ENCODE results near the gene TBX10. TPM values are rescaled to one million over a fixed set of nuclear protein-coding genes. Genes with fewer than 3 reads are reported as not detected.

TBX10 gene
- total RNA-seq, 1 experiment from 2014 or later: not detected

- DNase-seq: no peak
- H3K4me1 Mint-ChIP-seq: peaks cover 4 to 7% of the 10 kb centered on the region in 2 experiments; a peak in 3 of 4 replicates
- Histone ChIP-seq H3K9me3 (ENCODE audit: control insufficient read depth, low read depth, low read length) (no peaks in the 10 kb centered on the region), H2BK20ac (ENCODE audit: low read depth, low read length, poor library complexity, severe bottlenecking) (no peak overlapping the region), H2AFZ (ENCODE audit: low read length) (no peak overlapping the region), H3K79me1 (ENCODE audit: insufficient read depth, low read depth, low read length, poor library complexity, severe bottlenecking) (no peaks in the 10 kb centered on the region), H4K91ac (ENCODE audit: insufficient read length, low read depth, low read length) (no peak overlapping the region), H3K23ac (ENCODE audit: insufficient read length, low read depth, low read length) (no peak overlapping the region), H3K18ac (ENCODE audit: insufficient read length, low read depth, low read length) (no peak overlapping the region), H2BK12ac (ENCODE audit: insufficient read length, low read depth, low read length) (no peak overlapping the region), H2BK120ac (ENCODE audit: low read depth, low read length, poor library complexity, severe bottlenecking) (no peak overlapping the region), H3K56ac (ENCODE audit: insufficient read length, low read depth, low read length) (no peak overlapping the region), H2AK5ac (ENCODE audit: insufficient read length, low read length) (no peak overlapping the region), H3K9ac (ENCODE audit: extremely low read depth, insufficient read length, low read length) (no peak overlapping the region), H3T11ph (ENCODE audit: low read length) (no peak overlapping the region), H2BK15ac (ENCODE audit: low read depth, low read length) (no peak overlapping the region), H3K4me2 (ENCODE audit: insufficient read depth, insufficient read length, low read length) (no peak overlapping the region), H4K5ac (ENCODE audit: insufficient read length, low read depth, low read length) (peak overlapping the region; percentile 1), H3K4ac (ENCODE audit: low read depth, low read length) (no peak overlapping the region), H2BK5ac (ENCODE audit: insufficient read length, low read length) (no peak overlapping the region), H3K79me2 (ENCODE audit: insufficient read depth, low read length) (no peaks in the 10 kb centered on the region), H3K23me2 (ENCODE audit: insufficient read length, low read depth, low read length, poor library complexity, severe bottlenecking) (no peaks in the 10 kb centered on the region), H3K27me3 (ENCODE audit: insufficient read depth, low read length) (no peaks in the 10 kb centered on the region), H4K20me1 (ENCODE audit: control insufficient read depth, insufficient read depth, insufficient read length) (no peaks in the 10 kb centered on the region), H3K27ac (ENCODE audit: insufficient read length, low read depth, low read length) (no peak overlapping the region), H4K8ac (replicated peaks; ENCODE audit: insufficient read length, low read depth, low read length) (no peak overlapping the region), H3K14ac (ENCODE audit: insufficient read depth, low read length) (no peak overlapping the region), H3K4me1 (ENCODE audit: insufficient read depth, low read length) (no peaks in the 10 kb centered on the region)
- peak overlapping the region in 1 of 3 experiments; percentile 41; a peak in 2 of 7 replicates for H3K27ac Mint-ChIP-seq
- H3K4me3 Mint-ChIP-seq: peak overlapping the region in 1 of 2 experiments; percentile 20; a peak in 1 of 5 replicates
- no peaks in the 10 kb centered on the region for H3K36me3 Mint-ChIP-seq (ENCODE audit: insufficient read depth in 1 of 3, low read depth in 3 of 3)
- H3K9me3 Mint-ChIP-seq: peaks cover 3 to 5% of the 10 kb centered on the region in 2 experiments; a peak in 4 of 5 replicates
- H3K27me3 Mint-ChIP-seq (ENCODE audit: low read depth): peaks cover 21% of the 10 kb centered on the region
- no peak for TF ChIP-seq CTCF (conservative IDR thresholded peaks at IDR 0.05)
- no CpG with 5 or more reads among the region's 22 CpGs for WGBS (ENCODE audit: extremely low coverage, insufficient read length, low lambda C conversion rate)
Measured at GRCh38 chr11:67649634-67650510, 10.3 kb upstream of the TBX10 start.

Data from H9 (cell line).